ENCODE results near the gene UBR3.

Gene UBR3

GRCh38 chr2:169984145-169984544 is 156.9 kb downstream of the UBR3 start:
- no peak for DNase-seq (ENCODE audit: extremely low read depth, low read depth)
- no peak for TF ChIP-seq CTCF (IDR thresholded peaks at IDR 0.05; ENCODE audit: low read depth, low read length)

- TF ChIP-seq CTCF (IDR thresholded peaks at IDR 0.05; ENCODE audit: low read depth, low read length): no peak
- no peak for DNase-seq (ENCODE audit: extremely low read depth, low read depth)
These were observed 167.5 kb downstream of the UBR3 start for GRCh38 chr2:169994752-169995151.

- no peak for DNase-seq (ENCODE audit: extremely low read depth, low read depth)
- no peak for TF ChIP-seq CTCF (IDR thresholded peaks at IDR 0.05; ENCODE audit: low read depth, low read length)
These were observed 170.1 kb downstream of the UBR3 start for GRCh38 chr2:169997140-169997887.

- TF ChIP-seq CTCF (IDR thresholded peaks at IDR 0.05; ENCODE audit: low read depth, low read length): no peak
- DNase-seq (ENCODE audit: extremely low read depth, low read depth): no peak
These were observed 171.8 kb downstream of the UBR3 start for GRCh38 chr2:169999054-169999453.

GRCh38 chr2:170002096-170002495 is 174.8 kb downstream of the UBR3 start:
- no peak for DNase-seq (ENCODE audit: extremely low read depth, low read depth)
- no peak for TF ChIP-seq CTCF (IDR thresholded peaks at IDR 0.05; ENCODE audit: low read depth, low read length)

- DNase-seq (ENCODE audit: extremely low read depth, low read depth): no peak
These were observed 178.4 kb downstream of the UBR3 start for GRCh38 chr2:170005702-170006101.

More at GRCh38 chr2:170005702-170006101, 178.4 kb downstream of the UBR3 start:
- TF ChIP-seq CTCF (IDR thresholded peaks at IDR 0.05; ENCODE audit: low read depth, low read length): no peak

Data from AG09319 (cell line).